T-cell (primary cell): ENCODE measurements around the gene NOL4L. TPM values are rescaled to one million over a fixed set of nuclear protein-coding genes. Genes with fewer than 3 reads are reported as not detected.
A peak's percentile ranks its signal among the peaks of the same experiment; 100 is the strongest.

Source experiments
- ATAC-seq, 4 experiments: fragments of 200-7000 bp in 3 of 4; fragments of 150-1000 bp in 1 of 4; cut with Tn5 transposase; replicated peaks in 1 of 4; 1 replicate in 3 of 4; 2 replicates in 1 of 4; pipeline ENCODE4 v1.10.0; 2021; ENCODE audit warnings: moderate library complexity in 3 of 4, mild to moderate bottlenecking in 2 of 4, moderate number of reproducible peaks in 1 of 4
- CTCF ChIA-PET, 2 donors: fragments of 300-600 bp; sonication (Branson Sonifier 250); formaldehyde crosslinking; loops; one replicate each; lab custom pipeline; 2022; ENCODE audit warnings: antibody characterized with exemption in 2 of 2; lab: Charles Lee
- POLR2A ChIA-PET, 2 donors: fragments of 300-600 bp; sonication (Branson Sonifier 250); formaldehyde crosslinking; loops; one replicate each; lab custom pipeline; 2022; ENCODE audit warnings: antibody characterized with exemption in 2 of 2; lab: Charles Lee
- DNase-seq, 35 experiments: peaks; one replicate each; pipeline versions ENCODE4 v3.0.0 to v3.0.0-alpha.2; 2013 to 2023
- H3K27ac ChIP-seq: one replicate; pipeline ENCODE4 v1.5.1; 2013; ENCODE audit warnings: low read length
- H3K27me3 ChIP-seq, 2 experiments: replicated peaks in 1 of 2; 1 replicate in 1 of 2; 2 replicates in 1 of 2; pipeline versions ENCODE4 v1.6.1 to v1.7.0; 2013; ENCODE audit warnings: low read length in 1 of 2, mixed read lengths in 1 of 2; ENCODE audit not compliant: control insufficient read depth in 2 of 2, insufficient read depth in 2 of 2; ENCODE audit errors: extremely low read depth in 1 of 2
- H3K36me3 ChIP-seq, 2 donors: 1 replicate in 1 of 2; 2 replicates in 1 of 2; pipeline versions ENCODE4 v1.6.1 to v1.7.0; 2013; ENCODE audit warnings: low read length in 1 of 2; ENCODE audit not compliant: control insufficient read depth in 2 of 2, insufficient read depth in 1 of 2; ENCODE audit errors: extremely low read depth in 1 of 2
- H3K4me1 ChIP-seq, 2 experiments: 1 replicate in 1 of 2; 2 replicates in 1 of 2; pipeline versions ENCODE4 v1.6.1 to v1.7.0; 2013; ENCODE audit warnings: low read length in 2 of 2, mixed read lengths in 1 of 2; ENCODE audit not compliant: insufficient read depth in 2 of 2, control insufficient read depth in 1 of 2; ENCODE audit errors: extremely low read depth in 1 of 2
- H3K4me3 ChIP-seq, 2 donors: 1 replicate in 1 of 2; 2 replicates in 1 of 2; pipeline versions ENCODE4 v1.5.1 to v1.7.0; 2013; ENCODE audit warnings: mild to moderate bottlenecking in 2 of 2, low read length in 1 of 2, moderate library complexity in 1 of 2; ENCODE audit not compliant: control insufficient read depth in 1 of 2; ENCODE audit errors: extremely low read depth in 1 of 2
- H3K9me3 ChIP-seq: 2 replicates; pipeline ENCODE4 v1.7.0; 2013
- H3K27ac Mint-ChIP-seq, 2 donors: one replicate each; pipeline ENCODE4 v1.8.0; 2020 to 2021; ENCODE audit warnings: mild to moderate bottlenecking in 2 of 2, mixed read lengths in 2 of 2
- H3K27me3 Mint-ChIP-seq, 2 donors: one replicate each; pipeline ENCODE4 v1.8.0; 2021 to 2022; ENCODE audit warnings: mixed read lengths in 2 of 2
- H3K36me3 Mint-ChIP-seq: one replicate; pipeline ENCODE4 v1.8.0; 2021; ENCODE audit warnings: mixed read lengths
- H3K4me1 Mint-ChIP-seq, 3 donors: one replicate each; pipeline ENCODE4 v1.8.0; 2020 to 2022; ENCODE audit warnings: mixed read lengths in 3 of 3, mild to moderate bottlenecking in 1 of 3
- H3K4me3 Mint-ChIP-seq, 3 donors: one replicate each; pipeline ENCODE4 v1.8.0; 2020 to 2022; ENCODE audit warnings: mild to moderate bottlenecking in 3 of 3, mixed read lengths in 3 of 3, moderate library complexity in 3 of 3
- H3K9me3 Mint-ChIP-seq, 3 donors: one replicate each; pipeline ENCODE4 v1.8.0; 2020 to 2022; ENCODE audit warnings: mixed read lengths in 3 of 3
- WGBS: methylation state at CpG from one replicate; pipeline ENCODE4 v1.1.5; 2013; ENCODE audit warnings: missing lambda C conversion rate; ENCODE audit not compliant: insufficient coverage; 5-methylcytosine and 5-hydroxymethylcytosine counted together
- total RNA-seq, 35 experiments: library from RNA in 6 of 35; stranded (reverse) in 6 of 35; fragments of 120-200 nt in 1 of 35; gene quantifications; one replicate each; pipeline versions ENCODE4 v1.2.1 to v1.2.4 and lab custom pipeline; 2013 to 2026

NOL4L gene
- total RNA-seq, 5 donors from 2014 or later (not counting 1 experiment from before 2014, with no cell fraction given) = 63.5 to 88.8 (median 74.4) TPM

DNA sequence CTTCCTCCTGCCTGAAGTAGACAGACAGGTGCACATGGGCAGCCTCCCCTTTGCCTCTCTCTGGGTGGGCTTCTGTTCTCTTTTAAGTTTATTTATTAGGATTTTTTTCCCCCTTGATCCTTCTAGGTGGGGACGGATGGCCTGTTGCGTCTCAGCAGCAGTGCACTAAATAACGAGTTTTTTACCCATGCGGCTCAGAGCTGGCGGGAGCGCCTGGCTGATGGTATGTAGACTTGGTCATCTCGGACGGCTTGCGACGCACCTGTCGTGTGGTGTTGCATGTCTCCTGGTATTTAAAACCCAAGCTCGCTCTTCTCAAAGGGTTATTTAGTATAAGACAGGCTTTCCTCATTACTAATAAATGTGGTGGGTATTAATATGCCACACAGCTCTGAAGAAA lies 153.7 kb downstream of the NOL4L start:
- ATAC-seq = no peak
- H3K4me1 ChIP-seq = no peaks in the 10 kb centered on the region
- Mint-ChIP-seq H3K4me1 (peaks cover 0 to 8% (median 4%) of the 10 kb centered on the region in 3 donors), H3K27me3 (no peaks in the 10 kb centered on the region), H3K27ac (no peak overlapping the region), H3K4me3 (no peak overlapping the region), H3K9me3 (no peaks in the 10 kb centered on the region), H3K36me3 (peaks cover 69% of the 10 kb centered on the region)
- no peaks in the 10 kb centered on the region for H3K27me3 ChIP-seq
- no peak for DNase-seq
- no peaks in the 10 kb centered on the region for H3K9me3 ChIP-seq
- H3K27ac ChIP-seq = no peak overlapping the region
- WGBS = no CpG with 5 or more reads among the region's 12 CpGs
- no peak overlapping the region for H3K4me3 ChIP-seq
- peaks cover 25 to 89% of the 10 kb centered on the region in 2 donors for H3K36me3 ChIP-seq
- ChIA-PET POLR2A (interaction anchor here in 1 of 2 donors (0.6 kb wide), 1 partner anchor 72 kb away, joined by 3 read pairs; no protein-coding TSS in a partner anchor), CTCF (no interaction called here)

DNA sequence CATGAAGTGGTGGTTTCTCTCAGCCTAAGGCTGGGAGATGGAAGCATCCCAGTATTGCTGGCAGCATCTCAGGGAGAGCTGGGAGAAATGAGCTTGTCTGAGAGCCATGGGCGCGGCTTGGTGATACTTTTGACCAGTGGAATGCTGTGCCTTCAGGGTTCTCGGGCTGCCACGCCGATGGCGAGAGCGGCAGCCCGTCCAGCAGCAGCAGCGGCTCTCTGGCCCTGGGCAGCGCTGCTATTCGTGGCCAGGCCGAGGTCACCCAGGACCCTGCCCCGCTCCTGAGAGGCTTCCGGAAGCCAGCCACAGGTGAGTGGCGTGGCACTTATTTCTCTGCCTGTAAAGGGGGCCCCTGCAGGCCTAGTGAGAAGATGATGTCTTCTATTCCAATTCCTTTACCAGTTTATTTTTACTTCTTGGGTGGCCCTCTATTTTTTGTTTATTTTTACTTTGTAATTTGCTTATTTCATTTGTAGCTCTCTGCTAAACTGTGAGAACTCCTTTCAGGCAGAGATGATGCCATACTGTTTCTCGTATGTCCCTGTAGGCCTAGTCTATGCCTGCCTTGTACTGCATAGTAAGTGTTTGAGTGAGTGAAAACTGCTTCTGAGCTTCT lies 155.3 kb downstream of the NOL4L start:
- no peaks in the 10 kb centered on the region for H3K9me3 ChIP-seq
- Mint-ChIP-seq H3K9me3 (no peaks in the 10 kb centered on the region), H3K4me3 (no peak overlapping the region), H3K4me1 (peaks cover 9 to 19% (median 10%) of the 10 kb centered on the region in 3 donors), H3K27me3 (no peaks in the 10 kb centered on the region), H3K27ac (peak overlapping the region in 1 of 2 donors; percentile 25), H3K36me3 (peaks cover 67% of the 10 kb centered on the region)
- no peak overlapping the region for H3K27ac ChIP-seq
- H3K4me1 ChIP-seq = no peaks in the 10 kb centered on the region
- DNase-seq (no peak), ATAC-seq (no peak)
- no peak overlapping the region for H3K4me3 ChIP-seq
- WGBS = 97% methylated on average over 10 of the region's 16 CpGs
- H3K36me3 ChIP-seq = peaks cover 22 to 76% of the 10 kb centered on the region in 2 donors
- no peaks in the 10 kb centered on the region for H3K27me3 ChIP-seq
- POLR2A ChIA-PET = no interaction called here
- CTCF ChIA-PET = no interaction called here

DNA sequence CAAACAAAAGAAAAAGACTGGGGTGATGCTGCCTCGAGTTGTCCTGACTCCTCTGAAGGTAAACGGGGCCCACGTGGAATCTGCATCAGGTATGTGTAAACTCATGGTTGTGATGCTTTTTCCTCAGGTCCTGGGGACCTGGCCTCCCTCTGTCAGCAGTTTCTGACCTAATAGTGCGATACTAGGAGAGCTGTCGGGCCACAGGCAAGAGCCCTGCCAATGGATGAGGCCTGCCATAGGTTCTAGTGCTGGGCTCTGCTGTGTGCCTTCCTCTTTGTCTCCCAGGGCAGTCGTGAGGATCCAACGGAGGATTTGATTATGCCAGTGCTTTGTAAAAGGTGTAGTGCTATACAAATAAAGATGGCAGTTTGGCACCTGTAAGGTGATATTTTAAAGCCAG lies 155.8 kb downstream of the NOL4L start:
- no peak overlapping the region for H3K27ac Mint-ChIP-seq
- CTCF ChIA-PET = no interaction called here

DNA sequence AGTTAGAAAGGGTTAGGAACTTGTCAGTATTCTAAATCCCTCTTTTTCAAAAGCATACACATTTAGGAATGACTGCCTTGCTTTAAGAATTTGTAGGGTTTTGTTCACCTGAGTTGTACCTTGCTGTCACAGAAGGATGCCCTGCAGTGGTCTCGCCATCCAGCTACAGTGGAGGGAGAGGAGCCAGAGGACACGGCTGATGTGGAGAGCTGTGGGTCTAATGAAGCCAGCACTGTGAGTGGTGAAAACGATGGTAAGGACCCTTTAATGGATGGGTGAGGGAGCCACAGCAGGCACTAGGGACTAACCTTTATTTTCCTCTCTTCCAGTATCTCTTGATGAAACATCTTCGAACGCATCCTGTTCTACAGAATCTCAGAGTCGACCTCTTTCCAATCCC lies 157.1 kb downstream of the NOL4L start:
- Mint-ChIP-seq H3K36me3 (peaks cover 55% of the 10 kb centered on the region), H3K27ac (peak overlapping the region in 1 of 2 donors; percentile 69)
- peaks cover 21 to 57% of the 10 kb centered on the region in 2 donors for H3K36me3 ChIP-seq

More for the DNA sequence above, 155.8 kb downstream of the NOL4L start:
- Mint-ChIP-seq H3K4me3 (no peak overlapping the region), H3K27me3 (no peaks in the 10 kb centered on the region), H3K9me3 (no peaks in the 10 kb centered on the region), H3K4me1 (peaks cover 9 to 20% (median 10%) of the 10 kb centered on the region in 3 donors), H3K36me3 (peaks cover 67% of the 10 kb centered on the region)
- Histone ChIP-seq H3K27me3 (no peaks in the 10 kb centered on the region), H3K4me3 (no peak overlapping the region), H3K36me3 (peaks cover 21 to 71% of the 10 kb centered on the region in 2 donors), H3K9me3 (no peaks in the 10 kb centered on the region), H3K27ac (no peak overlapping the region), H3K4me1 (no peaks in the 10 kb centered on the region)
- POLR2A ChIA-PET = no interaction called here
- ATAC-seq = no peak
- WGBS = 100% methylated on average over 7 of the region's 7 CpGs
- DNase-seq = no peak

DNA sequence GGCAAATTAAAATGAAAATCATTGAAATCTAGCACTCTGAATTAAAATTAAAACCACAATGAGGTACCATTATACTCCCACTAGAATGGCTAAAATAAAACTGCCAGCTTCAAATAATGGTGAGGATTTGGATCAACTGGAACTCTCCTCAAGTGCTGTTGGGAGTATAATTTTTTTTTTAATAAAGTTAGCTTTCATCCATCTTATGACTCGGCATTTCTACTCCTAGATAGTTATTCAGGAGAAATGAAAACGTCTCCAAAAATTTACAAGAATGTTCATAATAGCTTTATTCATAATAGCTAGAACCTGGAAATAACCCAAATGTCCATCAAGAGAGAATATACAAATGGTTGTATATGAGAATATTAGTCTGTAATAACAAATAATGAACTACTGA lies 163.8 kb downstream of the NOL4L start:
- H3K4me3 Mint-ChIP-seq = no peak overlapping the region
- Histone ChIP-seq H3K27ac (no peak overlapping the region), H3K9me3 (no peaks in the 10 kb centered on the region), H3K4me1 (peaks cover 0 to 3% of the 10 kb centered on the region in 2 experiments), H3K27me3 (no peaks in the 10 kb centered on the region), H3K4me3 (no peak overlapping the region), H3K36me3 (peaks cover 0 to 3% of the 10 kb centered on the region in 2 donors)
- CTCF ChIA-PET = interaction anchor here in 1 of 2 donors (0.7 kb wide), 1 partner anchor 23 kb away, joined by 3 read pairs; no protein-coding TSS in a partner anchor
- peaks cover 38 to 44% (median 39%) of the 10 kb centered on the region in 3 donors for H3K4me1 Mint-ChIP-seq
- H3K36me3 Mint-ChIP-seq = peaks cover 20% of the 10 kb centered on the region
- no peak overlapping the region for H3K27ac Mint-ChIP-seq
- H3K27me3 Mint-ChIP-seq = no peaks in the 10 kb centered on the region
- POLR2A ChIA-PET = interaction anchor here in 1 of 2 donors (0.7 kb wide), 1 partner anchor 60 kb away, joined by 5 read pairs; no protein-coding TSS in a partner anchor
- DNase-seq = no peak
- no CpG with 5 or more reads among the region's 2 CpGs for WGBS
- H3K9me3 Mint-ChIP-seq = no peaks in the 10 kb centered on the region
- no peak for ATAC-seq

More for the DNA sequence above, 157.1 kb downstream of the NOL4L start:
- DNase-seq (no peak), ATAC-seq (no peak)
- H3K9me3 ChIP-seq = no peaks in the 10 kb centered on the region
- H3K27me3 Mint-ChIP-seq = no peaks in the 10 kb centered on the region
- H3K27ac ChIP-seq = no peak overlapping the region
- ChIA-PET POLR2A (interaction anchor here in 1 of 2 donors (0.6 kb wide), 1 partner anchor 125 kb away, joined by 5 read pairs; no protein-coding TSS in a partner anchor), CTCF (interaction anchor here in 1 of 2 donors (0.5 kb wide), 1 partner anchor 404 kb away, joined by 7 read pairs; no protein-coding TSS in a partner anchor)
- WGBS = 94% methylated on average over 2 of the region's 6 CpGs
- peaks cover 9 to 20% (median 14%) of the 10 kb centered on the region in 3 donors for H3K4me1 Mint-ChIP-seq
- H3K4me1 ChIP-seq = peaks cover 0 to 3% of the 10 kb centered on the region in 2 experiments
- no peaks in the 10 kb centered on the region for H3K27me3 ChIP-seq
- H3K4me3 ChIP-seq = no peak overlapping the region
- no peaks in the 10 kb centered on the region for H3K9me3 Mint-ChIP-seq
- H3K4me3 Mint-ChIP-seq = no peak overlapping the region

DNA sequence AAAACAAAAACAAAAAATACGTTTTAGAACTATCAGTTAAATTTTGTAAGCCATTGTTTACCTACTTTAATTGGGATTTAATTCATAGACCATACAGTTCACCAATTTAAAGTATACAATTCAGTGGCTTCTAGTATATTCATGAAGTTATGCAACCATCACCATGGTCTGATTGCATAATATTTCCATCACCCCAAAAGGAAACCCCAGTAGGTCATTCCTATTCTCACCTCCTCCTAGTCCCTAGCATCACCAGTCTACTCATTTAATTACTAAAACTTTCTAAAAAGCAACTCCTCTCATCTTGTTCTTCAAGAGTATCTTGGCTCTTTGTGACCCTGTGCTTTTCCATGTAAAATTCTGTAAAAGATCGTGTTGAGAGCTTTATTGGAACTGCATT lies 166.8 kb downstream of the NOL4L start:
- no peaks in the 10 kb centered on the region for H3K36me3 ChIP-seq
- H3K4me3 ChIP-seq = no peak overlapping the region
- no peaks in the 10 kb centered on the region for H3K9me3 ChIP-seq
- Mint-ChIP-seq H3K9me3 (no peaks in the 10 kb centered on the region), H3K27ac (no peak overlapping the region), H3K27me3 (no peaks in the 10 kb centered on the region), H3K36me3 (peaks cover 23% of the 10 kb centered on the region), H3K4me3 (no peak overlapping the region), H3K4me1 (peaks cover 50 to 65% (median 53%) of the 10 kb centered on the region in 3 donors)
- no peak overlapping the region for H3K27ac ChIP-seq
- POLR2A ChIA-PET = no interaction called here
- H3K27me3 ChIP-seq = no peaks in the 10 kb centered on the region
- H3K4me1 ChIP-seq = peaks cover 6 to 10% of the 10 kb centered on the region in 2 experiments
- DNase-seq = no peak
- ATAC-seq = no peak
- CTCF ChIA-PET = no interaction called here
- no CpG with 5 or more reads among the region's 2 CpGs for WGBS
